GM18858 (cell line): ENCODE results near the gene ZNF554.
"Not testable (repeated sequence)": the region's sequence is repeated elsewhere in the genome, so short reads cannot be mapped to it uniquely, and the experiment has no call there.

Experiments
- ATAC-seq: cut with Tn5 transposase; IDR thresholded peaks from one replicate; pipeline ENCODE4 v1.9.1; 2021; ENCODE audit not compliant: unreplicated experiment

Gene ZNF554

DNA sequence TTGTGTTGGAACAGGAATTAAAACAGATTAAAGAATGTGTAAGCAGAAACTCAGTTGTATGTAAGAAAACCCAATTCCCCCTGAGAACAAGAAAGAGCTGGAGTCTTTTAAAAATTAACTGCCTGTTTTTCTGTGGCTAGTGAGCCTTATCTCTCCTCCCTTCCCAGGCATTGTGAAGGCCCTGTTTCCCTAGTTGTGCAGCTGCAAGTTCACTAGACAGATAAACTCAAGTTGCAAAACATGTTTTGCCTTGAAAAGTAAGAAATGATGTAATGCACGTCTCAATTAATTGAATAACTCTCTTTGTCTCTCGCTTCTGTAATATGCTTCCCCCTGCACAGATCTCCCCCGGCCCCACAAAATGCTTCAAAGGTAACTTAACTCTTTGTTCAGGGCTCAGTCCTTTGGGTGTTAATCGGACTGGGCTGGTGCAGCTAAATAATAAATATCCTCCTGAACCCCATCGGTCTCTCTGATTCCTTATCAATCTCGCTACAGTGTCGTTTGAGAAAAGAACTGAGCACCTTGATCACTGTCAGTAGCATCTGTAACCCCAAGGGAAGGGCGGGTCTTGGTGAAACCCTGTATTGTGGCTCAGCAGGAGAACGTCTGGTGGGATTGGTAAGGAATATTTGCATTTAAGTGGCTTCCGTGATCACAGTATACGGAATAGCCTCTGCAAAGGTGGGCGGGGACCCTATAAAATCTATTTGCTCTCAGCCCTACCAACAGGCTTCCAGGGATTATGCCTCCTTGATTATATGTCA is 45.8 kb downstream of the ZNF554 start:
- no peak for ATAC-seq

DNA sequence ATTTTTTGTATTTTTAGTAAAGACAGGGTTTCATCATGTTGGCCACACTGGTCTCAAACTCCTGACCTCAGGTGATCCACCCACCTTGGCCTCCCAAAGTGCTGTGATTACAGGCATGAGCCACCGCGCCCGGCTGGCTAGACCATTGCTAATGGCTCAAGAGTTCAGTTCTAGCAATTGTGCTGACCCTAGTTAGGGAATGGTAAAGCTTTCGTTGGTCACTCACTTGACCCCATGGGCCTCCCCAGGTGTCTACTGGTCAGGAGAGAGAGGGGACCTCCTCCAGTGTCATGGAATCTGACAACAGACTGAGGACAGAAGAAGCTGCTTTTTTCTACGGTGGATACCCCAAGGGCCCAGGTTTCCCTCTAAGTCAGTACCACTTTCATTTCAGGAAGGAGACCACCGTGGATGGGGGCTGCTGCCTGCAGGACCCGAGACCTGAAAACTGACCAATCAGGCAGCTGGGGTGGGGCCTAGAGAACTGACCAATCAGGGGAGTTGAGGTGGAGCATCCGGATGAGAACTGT is 46.9 kb downstream of the ZNF554 start:
- ATAC-seq, result no peak

DNA sequence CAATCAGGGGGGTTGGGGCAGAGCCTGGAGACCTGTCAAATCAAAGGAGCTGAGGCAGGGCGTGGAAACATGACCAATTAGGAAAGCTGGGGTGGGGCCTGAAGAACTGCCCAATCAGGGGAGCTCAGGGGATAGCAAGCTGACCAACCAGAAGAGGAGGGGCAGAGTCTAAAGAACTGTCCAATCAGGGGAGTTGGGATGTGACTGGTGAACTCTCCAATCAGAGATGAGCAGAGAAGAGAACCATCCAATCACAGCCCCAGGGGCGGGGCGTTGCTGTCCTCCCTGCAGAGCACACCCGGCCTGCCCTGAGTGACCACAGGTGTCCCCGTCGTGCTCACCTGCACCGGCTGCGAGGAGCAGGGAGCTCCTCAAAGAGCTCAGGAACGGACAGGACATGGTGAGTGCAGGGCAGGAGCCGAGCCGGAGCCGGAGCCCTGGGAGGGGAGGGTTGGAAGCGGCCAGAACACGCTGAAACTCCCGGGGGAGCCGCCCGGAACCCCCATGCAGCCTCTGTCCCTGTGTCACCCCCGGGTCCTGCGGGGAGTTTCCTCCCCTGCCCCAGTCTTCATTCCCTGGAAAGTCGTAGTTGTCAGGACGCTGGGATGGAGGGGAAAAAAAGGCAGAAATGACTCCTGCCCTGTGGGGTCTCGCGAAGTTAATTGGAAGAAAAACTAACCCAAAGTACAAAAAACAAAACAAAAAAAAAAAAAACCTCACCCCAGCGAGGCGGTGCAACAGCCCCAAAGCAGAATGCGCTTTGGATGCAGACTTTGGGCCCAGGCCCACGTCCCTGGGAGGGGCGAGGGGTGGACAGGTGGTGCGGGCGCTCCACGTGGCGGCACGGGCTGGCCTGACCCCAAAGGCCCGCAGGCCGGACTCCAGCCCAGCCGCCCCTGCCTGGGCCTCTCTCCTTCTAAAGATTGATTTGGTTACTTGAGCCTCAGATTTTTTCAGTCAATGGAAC is 47.6 kb downstream of the ZNF554 start, which contains the start of gene ZNF556:
Gene ZNF556, plus strand, starts transcription at position 311 of the 967 bp plus-strand sequence. Its CDS starts 87 bp downstream, at position 398.
- no peak for ATAC-seq

DNA sequence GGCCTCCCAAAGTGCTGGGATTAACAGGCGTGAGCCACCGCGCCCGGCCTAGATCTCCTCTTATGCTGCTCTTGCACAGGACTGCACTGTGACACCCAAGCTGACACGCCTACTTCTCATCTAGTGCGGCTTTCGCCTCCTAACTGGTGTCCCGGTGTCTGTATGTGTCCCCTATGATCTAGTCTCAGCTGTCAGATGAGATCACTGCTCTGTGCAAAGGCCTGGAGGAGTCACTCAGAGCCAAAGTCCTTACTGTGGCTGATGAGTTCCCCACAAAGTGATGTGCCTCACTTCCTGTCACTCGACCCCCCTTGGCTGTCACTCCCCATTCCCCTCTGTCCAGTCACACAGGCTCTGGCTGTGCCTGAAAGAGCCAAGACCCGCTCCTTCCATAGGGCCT is 50.0 kb downstream of the ZNF554 start:
- no peak for ATAC-seq

DNA sequence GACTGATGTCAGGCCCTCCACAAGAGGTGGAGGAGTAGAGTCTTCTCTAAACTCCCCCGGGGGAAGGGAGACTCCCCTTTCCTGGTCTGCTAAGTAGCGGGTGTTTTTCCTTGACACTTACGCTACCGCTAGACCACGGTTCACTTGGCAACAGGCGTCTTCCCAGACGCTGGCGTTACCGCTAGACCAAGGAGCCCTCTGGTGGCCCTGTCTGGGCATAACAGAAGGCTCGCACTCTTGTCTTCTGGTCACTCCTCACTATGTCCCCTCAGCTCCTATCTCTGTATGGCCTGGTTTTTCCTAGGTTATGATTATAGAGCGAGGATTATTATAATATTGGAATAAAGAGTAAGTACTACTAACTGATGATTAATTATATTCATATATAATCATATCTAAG is 52.5 kb downstream of the ZNF554 start:
- ATAC-seq, result not testable (repeated sequence)

DNA sequence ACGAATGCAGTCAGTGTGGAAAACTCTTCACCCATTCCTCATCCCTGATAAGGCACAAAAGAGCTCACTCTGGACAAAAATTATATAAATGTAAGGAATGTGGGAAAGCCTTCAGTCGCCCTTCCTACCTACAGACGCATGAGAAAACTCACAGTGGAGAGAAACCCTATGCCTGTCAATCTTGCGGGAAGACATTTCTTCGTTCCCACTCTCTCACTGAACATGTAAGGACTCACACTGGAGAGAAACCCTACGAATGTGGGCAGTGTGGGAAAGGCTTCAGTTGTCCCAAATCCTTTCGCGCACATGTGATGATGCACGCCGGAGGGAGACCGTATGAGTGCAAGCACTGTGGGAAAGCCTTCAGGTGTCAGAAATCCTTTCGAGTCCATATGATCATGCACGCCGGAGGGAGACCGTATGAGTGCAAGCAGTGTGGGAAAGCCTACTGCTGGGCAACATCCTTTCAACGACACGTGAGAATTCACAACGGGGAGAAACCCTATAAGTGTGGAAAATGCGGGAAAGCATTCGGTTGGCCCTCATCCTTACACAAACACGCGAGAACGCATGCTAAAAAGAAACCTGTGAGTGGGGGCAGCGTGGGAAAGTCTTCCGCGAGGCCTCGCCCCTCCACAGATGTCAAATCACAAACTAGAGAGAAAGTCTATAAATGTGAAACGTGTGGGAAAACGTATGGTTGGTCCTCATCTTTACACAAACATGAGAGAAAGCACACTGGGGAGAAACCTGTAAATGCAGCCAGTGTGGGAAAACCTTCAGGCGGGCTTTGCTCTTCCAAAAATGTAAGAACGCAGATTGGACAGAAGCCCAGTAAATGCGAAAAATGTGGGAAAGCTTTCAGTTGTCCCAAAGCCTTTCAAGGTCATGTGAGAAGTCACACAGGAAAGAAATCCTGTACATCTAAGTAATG is 58.0 kb downstream of the ZNF554 start:
- ATAC-seq, result no peak

DNA sequence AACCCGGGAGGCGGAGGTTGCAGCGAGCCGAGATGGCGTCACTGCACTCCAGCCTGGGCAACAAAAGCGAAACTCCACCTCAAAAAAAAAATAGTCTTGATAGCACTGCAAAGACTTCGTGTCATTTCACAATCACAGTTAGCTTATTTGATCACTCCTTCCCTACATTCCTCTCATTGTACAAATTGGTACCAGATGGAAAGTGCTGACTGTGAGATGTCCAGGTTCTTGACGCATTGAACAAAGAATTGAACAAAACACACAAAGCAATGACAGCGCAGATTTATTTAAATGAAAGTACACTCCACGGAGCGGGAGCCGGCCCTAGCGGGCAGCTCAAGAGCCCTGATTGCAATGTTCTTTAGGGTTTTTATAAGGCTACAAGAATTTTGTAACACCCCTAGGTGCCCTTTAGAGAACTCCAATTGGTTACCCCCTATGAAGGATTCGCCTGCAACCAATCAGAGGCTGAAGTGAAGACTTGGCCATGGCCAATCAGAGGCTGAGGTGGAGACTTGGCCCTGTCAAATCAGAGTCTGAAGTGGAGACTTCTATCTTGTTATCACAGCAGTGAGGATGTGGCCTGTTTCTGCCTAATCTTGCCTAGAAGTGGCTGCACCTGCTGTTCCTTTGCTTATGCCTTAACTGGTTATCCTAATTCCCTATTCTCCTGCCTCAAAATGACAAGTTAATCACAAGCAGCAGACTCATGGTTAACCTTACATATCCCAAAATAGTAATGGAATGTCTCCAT is 64.2 kb downstream of the ZNF554 start:
- no peak for ATAC-seq

DNA sequence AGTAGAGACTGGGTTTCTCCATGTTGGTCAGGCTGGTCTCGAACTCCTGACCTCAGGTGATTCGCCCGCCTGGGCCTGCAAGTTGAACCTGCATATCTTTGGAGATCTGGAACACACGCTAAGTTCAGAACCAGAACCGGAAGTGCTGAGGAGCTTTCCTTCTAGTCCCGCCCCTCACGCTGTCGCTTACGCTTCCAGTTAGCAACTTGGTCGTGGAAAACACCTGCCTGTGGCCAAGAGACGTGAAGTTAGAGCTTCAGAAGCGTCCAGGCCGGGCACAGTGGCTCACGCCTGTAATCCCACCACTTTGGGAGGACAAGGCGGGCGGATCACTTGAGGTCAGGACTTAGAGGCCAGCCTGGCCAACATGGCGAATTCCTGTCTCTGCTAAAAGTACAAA is 66.1 kb downstream of the ZNF554 start:
- ATAC-seq, result no peak
